GM19372 (cell line): ENCODE measurements around the gene ARL17A.
"Not testable (repeated sequence)": the region's sequence is repeated elsewhere in the genome, so short reads cannot be mapped to it uniquely, and the experiment has no call there.

Experiments
- ATAC-seq: cut with Tn5 transposase; IDR thresholded peaks from one replicate; pipeline ENCODE4 v1.9.1; 2021; ENCODE audit warnings: mild to moderate bottlenecking, low read depth, moderate library complexity; ENCODE audit not compliant: unreplicated experiment

ARL17A gene

DNA sequence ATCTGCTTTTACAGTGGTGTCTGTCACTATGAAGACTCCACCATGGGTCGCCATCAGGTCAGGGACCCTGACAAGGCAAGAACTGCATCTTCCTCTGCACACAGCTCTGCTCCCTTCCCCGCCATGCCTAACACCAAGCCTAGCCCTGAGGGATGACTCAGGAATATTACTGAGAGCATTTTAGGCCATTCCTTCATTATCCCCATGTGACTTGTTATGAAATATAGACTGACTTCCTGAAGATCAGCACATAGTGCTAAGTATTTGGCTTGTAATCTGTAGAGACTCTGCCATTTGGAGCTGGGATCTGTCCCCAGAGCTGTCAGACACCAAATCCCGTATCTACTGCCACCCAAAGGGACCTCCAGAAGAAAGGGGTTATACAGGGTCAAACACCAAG is 19.4 kb downstream of the ARL17A start:
- not testable (repeated sequence) for ATAC-seq

GRCh38 chr17:46559155-46559554 is 20.3 kb downstream of the ARL17A start:
- ATAC-seq: not testable (repeated sequence)

DNA sequence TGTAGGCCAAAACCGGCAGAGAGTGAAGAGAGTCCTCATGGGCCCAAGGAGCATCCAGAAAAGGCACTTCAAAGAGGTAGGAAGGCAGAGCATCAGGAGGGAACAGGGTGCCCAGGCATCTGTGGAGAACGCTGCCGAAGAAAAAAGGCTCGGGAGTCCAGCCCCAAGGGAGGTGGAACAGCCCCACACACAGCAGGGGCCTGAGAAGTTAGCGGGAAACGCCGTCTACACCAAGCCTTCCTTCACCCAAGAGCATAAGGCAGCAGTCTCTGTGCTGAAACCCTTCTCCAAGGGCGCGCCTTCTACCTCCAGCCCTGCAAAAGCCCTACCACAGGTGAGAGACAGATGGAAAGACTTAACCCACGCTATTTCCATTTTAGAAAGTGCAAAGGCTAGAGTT is 30.9 kb downstream of the ARL17A start:
- not testable (repeated sequence) for ATAC-seq

DNA sequence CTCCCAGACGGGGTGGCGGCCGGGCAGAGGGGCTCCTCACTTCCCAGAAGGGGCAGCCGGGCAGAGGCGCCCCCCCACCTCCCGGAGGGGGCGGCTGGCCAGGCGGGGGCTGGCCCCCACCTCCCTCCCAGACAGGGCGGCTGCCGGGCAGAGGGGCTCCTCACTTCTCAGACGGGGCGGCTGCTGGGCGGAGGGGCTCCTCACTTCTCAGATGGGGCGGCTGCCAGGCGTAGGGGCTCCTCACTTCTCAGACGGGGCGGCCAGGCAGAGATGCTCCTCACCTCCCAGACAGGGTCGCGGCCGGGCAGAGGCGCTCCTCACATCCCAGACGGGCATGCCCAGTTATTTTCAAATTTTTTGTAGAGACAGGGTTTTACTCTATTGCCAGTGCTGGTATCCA is 44.8 kb downstream of the ARL17A start:
- ATAC-seq: not testable (repeated sequence)

DNA sequence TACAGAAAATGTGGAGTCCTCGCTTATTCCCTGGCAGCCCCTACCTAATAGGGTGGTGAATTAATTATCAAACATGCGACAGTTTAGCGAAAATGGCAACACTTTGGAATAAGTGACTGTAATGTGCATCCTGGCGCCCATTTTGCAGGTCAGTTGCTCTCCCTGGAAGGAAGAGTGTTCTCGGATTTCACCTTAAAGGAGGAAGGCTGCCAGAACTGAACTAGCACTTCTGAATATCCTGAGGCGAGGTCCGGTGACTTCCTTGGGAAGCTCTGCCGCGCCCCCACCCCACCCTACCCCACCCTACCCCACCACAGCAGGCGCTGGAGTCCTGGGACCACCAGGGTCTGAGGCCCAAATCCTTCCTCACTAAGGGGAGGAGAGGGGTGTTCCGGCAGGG is 67.3 kb downstream of the ARL17A start, which contains the start of gene LRRC37A2:
Gene LRRC37A2 (plus strand): TSS at position 301 of the 400 bp plus-strand sequence. CDS start 245 bp downstream, outside the sequence.
- not testable (repeated sequence) for ATAC-seq

DNA sequence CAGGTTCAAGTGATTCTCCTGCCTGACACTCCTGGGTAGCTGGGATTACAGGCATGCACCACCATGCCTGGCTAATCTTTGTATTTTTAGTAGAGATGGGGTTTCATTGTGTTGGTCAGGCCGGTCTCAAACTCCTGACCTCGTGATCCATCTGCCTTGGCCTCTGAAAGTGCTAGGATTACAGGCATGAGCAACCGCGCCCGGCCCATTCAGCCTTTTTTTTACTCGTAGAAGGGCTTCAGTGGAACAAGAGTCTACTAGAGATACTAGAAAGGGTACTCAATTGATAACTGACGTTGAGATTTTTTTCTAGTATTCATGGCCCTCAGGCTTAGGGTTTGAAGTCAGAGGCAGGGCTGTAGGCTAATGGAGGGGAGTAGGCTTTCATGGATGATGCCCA is 73.6 kb downstream of the ARL17A start:
- ATAC-seq: not testable (repeated sequence)

- not testable (repeated sequence) for ATAC-seq
Measured at GRCh38 chr17:46499437-46500139, 79.9 kb downstream of the ARL17A start.

DNA sequence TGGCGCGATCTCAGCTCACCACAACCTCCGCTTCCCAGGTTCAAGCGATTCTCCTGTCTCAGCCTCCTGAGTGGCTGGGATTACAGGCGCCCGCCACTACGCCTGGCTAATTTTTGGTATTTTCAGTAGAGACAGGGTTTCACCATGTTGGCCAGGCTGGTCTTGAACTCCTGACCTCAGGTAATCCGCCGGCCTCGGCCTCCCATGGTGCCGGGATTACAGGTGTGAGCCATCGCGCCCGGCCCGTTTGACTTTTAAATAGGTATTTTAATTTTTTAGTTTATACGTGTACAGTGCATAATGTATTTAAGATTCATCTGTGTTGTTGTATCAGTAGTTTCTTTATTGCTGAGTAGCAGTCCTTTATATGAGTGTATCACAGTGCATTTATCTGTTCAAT is 87.5 kb downstream of the ARL17A start:
- not testable (repeated sequence) for ATAC-seq

- ATAC-seq: not testable (repeated sequence)
Measured at GRCh38 chr17:46481310-46481709, 98.2 kb downstream of the ARL17A start.

- not testable (repeated sequence) for ATAC-seq
Measured at GRCh38 chr17:46478823-46479222, 100.7 kb downstream of the ARL17A start.

DNA sequence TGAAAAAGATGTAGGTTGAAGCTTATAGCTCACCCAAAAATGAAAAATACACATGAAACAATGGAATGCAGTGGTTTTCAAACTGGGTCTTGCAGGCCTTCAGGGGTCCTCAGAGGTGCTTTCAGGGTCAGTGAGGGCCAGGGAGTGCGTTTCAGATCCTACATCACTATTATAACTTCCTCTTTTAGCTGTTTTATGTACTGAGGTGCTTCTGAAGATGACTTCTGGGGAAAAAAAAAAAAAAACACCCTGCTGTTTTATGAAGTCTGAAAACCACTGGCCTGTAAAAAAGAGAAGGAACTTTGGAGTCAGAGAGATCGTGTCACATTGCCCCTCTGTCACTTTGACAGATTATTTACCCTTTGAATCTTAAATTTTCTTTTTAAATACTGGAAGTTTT is 103.9 kb downstream of the ARL17A start:
- ATAC-seq: not testable (repeated sequence)

- ATAC-seq: not testable (repeated sequence)
Measured at GRCh38 chr17:46474489-46474888, 105.0 kb downstream of the ARL17A start.

DNA sequence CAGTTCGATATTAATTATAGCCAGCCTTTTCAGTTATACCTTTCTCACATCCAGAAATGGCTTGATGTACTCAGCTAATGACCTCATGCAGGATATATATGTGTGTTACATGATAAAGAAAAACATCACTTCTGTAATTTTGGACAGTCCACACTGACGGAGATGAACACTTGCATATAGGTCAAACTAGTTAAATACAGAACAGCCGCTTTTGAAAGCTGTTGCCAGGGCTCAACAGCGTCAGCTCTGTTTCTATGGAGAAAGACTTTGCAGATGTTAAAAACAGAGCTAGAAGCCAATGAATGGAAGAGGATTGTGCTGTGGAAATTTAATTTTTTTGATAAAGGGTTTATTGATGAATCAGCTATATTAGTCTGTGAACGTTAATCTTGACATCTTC is 111.9 kb downstream of the ARL17A start:
- not testable (repeated sequence) for ATAC-seq
